ENCODE results near the gene FRMD1.
"Not testable (repeated sequence)": the region's sequence is repeated elsewhere in the genome, so short reads cannot be mapped to it uniquely, and the experiment has no call there.

The FRMD1 gene

DNA sequence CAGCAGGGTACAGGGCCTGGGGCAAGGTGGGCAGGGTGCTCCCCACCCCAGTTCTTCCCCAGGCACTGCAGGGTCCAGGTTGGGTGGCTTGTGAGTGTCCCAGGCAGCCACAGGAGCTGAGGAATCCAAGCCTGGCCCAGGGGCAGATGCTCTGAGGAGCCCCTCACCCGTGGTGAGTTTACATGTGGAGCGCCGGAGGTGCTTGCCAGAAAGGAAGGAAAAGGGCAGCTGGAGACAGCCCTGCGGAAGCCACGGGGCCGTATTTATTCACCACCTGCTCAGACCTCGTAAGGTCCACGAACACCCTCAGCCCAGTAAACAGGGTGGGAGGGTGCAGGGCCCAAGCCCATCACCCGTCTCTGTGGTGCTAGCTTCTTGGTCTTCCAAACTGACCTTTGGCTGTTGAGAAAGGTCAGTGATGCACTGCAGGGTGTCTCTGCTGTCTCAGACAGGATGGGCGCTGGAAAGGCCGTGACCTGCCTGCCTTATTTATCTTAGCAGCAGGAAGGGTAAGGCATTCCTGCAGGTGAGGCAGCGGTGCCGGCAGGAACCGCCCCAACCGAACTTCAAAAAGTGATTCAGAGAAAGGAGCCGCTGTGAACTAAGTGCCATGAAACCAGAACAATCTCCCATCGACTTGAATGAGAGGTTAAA, 4.0 kb upstream of the FRMD1 start:
- Histone ChIP-seq H3K9ac (ENCODE audit: insufficient read length, low read depth) (no peak overlapping the region), H3K9me3 (ENCODE audit: insufficient read depth, low read length) (no peaks in the 10 kb centered on the region), H3K4me3 (ENCODE audit: insufficient read length, low read depth) (no peak overlapping the region), H3K4me1 (ENCODE audit: insufficient read depth, insufficient read length) (peaks cover 13% of the 10 kb centered on the region), H3K27me3 (ENCODE audit: insufficient read depth, insufficient read length) (no peaks in the 10 kb centered on the region), H3K36me3 (ENCODE audit: insufficient read depth, insufficient read length, low read length) (no peaks in the 10 kb centered on the region)
- DNase-seq (ENCODE audit: low read depth, low spot score): no peak
- TF ChIP-seq ZNF274 (IDR thresholded peaks at IDR 0.05; ENCODE audit: low read depth, low read length) (no peak), SUZ12 (IDR thresholded peaks at IDR 0.05; ENCODE audit: extremely low read depth, insufficient read depth, insufficient read length) (no peak), YY1 (IDR thresholded peaks at IDR 0.05; ENCODE audit: insufficient read depth, insufficient read length) (no peak)

DNA sequence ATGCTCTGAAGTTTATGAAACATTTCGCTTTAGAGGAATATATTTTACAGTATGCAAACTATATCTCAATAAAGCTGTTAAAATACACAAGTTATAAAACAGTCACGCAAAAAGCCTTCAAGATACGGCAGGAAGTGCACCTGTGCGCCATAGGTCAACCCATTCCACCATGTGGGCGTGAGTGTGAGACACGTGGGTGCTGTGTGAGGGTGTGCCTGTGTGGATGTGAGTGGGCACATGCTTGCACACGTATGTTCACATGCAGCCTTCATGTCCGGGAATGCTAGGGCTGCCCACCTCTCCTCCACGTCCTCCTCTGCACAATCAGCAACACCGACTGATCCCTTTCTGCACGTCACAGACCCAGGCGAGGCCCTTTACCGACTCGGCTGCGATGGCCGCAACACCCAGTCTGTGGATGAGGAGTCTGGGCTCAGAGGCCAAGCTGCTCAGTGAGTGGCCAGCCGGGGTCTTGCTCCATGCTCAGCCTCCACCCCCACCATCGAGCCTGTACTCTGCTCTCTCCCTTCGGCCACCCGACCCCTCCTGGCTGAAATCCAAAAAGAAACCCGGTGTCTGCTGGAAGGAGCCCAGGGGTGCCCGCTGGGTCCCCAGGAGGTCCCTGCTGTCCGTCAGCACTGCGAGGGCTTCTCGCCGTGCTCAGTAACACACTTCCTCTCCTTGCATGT, 3.0 kb upstream of the FRMD1 start:
- TF ChIP-seq SUZ12 (IDR thresholded peaks at IDR 0.05; ENCODE audit: extremely low read depth, insufficient read depth, insufficient read length) (no peak), YY1 (IDR thresholded peaks at IDR 0.05; ENCODE audit: insufficient read depth, insufficient read length) (no peak), ZNF274 (IDR thresholded peaks at IDR 0.05; ENCODE audit: low read depth, low read length) (no peak)
- H3K9ac ChIP-seq (ENCODE audit: insufficient read length, low read depth): no peak overlapping the region

DNA sequence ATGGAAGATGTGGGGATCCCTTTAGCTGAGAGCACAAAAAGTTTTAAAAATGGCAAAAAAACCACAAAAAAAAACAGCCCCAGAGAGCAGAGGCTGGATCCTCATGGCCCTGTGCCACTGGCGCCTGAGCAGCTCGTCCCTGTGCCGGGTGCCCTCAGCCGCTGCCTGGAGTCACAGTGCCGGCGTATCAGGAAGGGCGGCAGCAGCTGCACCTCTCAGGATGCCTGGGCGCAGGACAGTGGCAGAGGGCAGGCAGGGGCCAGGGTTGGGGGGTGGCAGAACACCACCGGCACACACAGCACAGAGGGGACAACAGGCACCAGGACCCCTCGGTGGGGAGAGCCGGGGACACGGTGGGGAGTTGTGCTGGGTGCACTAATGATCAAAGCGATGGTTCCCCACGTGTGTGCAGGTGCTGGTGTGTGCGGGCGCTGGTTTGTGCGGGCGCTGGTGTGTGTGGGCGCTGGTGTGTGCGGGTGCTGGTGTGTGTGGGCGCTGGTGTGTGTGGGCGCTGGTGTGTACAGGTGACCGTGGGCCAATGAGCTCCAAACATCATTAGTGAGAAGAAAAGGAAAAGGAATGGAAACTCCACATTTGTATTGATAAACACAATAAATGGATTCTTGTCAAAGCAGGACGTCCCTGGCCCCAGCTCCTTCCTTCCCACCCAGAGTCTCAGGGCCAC, 1.5 kb upstream of the FRMD1 start:
- TF ChIP-seq ZNF274 (IDR thresholded peaks at IDR 0.05; ENCODE audit: low read depth, low read length) (no peak), SUZ12 (IDR thresholded peaks at IDR 0.05; ENCODE audit: extremely low read depth, insufficient read depth, insufficient read length) (no peak), YY1 (IDR thresholded peaks at IDR 0.05; ENCODE audit: insufficient read depth, insufficient read length) (no peak)
- DNase-seq (ENCODE audit: low read depth, low spot score): no peak
- Histone ChIP-seq H3K9me3 (ENCODE audit: insufficient read depth, low read length) (no peaks in the 10 kb centered on the region), H3K36me3 (ENCODE audit: insufficient read depth, insufficient read length, low read length) (no peaks in the 10 kb centered on the region), H3K27me3 (ENCODE audit: insufficient read depth, insufficient read length) (no peaks in the 10 kb centered on the region), H3K4me3 (ENCODE audit: insufficient read length, low read depth) (no peak overlapping the region), H3K9ac (ENCODE audit: insufficient read length, low read depth) (no peak overlapping the region), H3K4me1 (ENCODE audit: insufficient read depth, insufficient read length) (peaks cover 7% of the 10 kb centered on the region)

More for the DNA sequence above, 3.0 kb upstream of the FRMD1 start:
- Histone ChIP-seq H3K27me3 (ENCODE audit: insufficient read depth, insufficient read length) (no peaks in the 10 kb centered on the region), H3K4me3 (ENCODE audit: insufficient read length, low read depth) (no peak overlapping the region), H3K4me1 (ENCODE audit: insufficient read depth, insufficient read length) (peaks cover 9% of the 10 kb centered on the region), H3K9me3 (ENCODE audit: insufficient read depth, low read length) (no peaks in the 10 kb centered on the region), H3K36me3 (ENCODE audit: insufficient read depth, insufficient read length, low read length) (no peaks in the 10 kb centered on the region)
- DNase-seq (ENCODE audit: low read depth, low spot score): no peak

DNA sequence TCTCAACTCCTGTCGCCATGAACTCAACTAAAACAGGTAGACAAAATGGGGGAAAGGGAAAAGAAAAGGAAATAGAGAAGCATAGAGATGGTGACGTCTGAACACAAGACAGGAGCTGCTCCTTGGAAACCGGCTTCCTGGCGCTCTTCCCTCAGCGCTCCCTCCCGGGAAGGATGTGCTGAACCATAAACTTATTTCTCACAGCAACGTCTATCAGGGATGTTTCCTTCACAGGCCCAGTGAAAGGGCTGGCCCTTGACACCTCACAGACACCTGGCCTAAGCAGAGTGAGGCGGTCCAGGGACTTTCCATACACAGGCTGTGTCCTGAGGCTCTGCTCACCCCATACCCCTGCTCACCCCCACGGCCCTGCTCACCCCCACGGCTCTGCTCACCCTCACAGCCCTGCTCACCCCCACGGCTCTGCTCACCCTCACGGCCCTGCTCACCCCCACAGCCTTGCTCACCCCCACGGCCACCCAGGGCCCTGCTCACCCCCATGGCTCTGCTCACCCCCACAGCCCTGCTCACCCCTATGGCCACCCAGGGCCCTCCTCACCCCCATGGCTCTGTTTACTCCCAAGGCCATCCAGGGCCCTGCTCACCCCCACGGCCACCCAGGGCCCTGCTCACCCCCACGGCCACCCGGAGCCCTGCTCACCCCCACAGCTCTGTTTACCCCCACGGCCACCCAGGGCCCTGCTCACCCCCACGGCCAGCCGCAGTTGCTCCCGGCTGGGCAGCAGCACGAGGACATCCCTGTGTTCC, 653 bp downstream of the FRMD1 start:
- no peak for TF ChIP-seq YY1 (IDR thresholded peaks at IDR 0.05; ENCODE audit: insufficient read depth, insufficient read length)
- TF ChIP-seq ZNF274 (IDR thresholded peaks at IDR 0.05; ENCODE audit: low read depth, low read length): no peak
- no peak for TF ChIP-seq SUZ12 (IDR thresholded peaks at IDR 0.05; ENCODE audit: extremely low read depth, insufficient read depth, insufficient read length)
- H3K36me3 ChIP-seq (ENCODE audit: insufficient read depth, insufficient read length, low read length): no peaks in the 10 kb centered on the region
- no peak overlapping the region for H3K4me3 ChIP-seq (ENCODE audit: insufficient read length, low read depth)
- no peak for DNase-seq (ENCODE audit: low read depth, low spot score)
- H3K4me1 ChIP-seq (ENCODE audit: insufficient read depth, insufficient read length): peaks cover 2% of the 10 kb centered on the region
- H3K9ac ChIP-seq (ENCODE audit: insufficient read length, low read depth): no peak overlapping the region
- no peaks in the 10 kb centered on the region for H3K27me3 ChIP-seq (ENCODE audit: insufficient read depth, insufficient read length)
- H3K9me3 ChIP-seq (ENCODE audit: insufficient read depth, low read length): no peaks in the 10 kb centered on the region

DNA sequence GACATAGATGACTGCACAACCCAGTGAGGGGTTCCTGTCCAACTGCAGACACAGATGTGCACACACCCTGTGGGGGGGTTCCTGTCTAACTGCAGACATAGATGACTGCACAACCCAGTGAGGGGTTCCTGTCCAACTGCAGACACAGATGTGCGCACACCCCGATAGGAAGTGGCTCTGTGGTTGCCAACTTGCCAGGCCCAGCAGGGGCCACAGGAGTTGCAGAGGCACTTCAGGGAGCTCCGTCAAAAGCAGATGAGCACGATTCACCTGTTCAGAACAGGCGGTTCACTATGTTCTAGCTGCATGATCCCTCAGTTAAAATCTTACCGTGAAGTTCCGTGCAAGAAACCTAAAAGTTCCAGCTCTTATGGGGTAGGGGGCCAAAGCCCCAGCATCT, 1.6 kb downstream of the FRMD1 start:
- not testable (repeated sequence) for H3K36me3 ChIP-seq (ENCODE audit: insufficient read depth, insufficient read length, low read length); DNase-seq (ENCODE audit: low read depth, low spot score); H3K4me1 ChIP-seq (ENCODE audit: insufficient read depth, insufficient read length); H3K4me3 ChIP-seq (ENCODE audit: insufficient read length, low read depth); H3K9me3 ChIP-seq (ENCODE audit: insufficient read depth, low read length); H3K9ac ChIP-seq (ENCODE audit: insufficient read length, low read depth); H3K27me3 ChIP-seq (ENCODE audit: insufficient read depth, insufficient read length)

DNA sequence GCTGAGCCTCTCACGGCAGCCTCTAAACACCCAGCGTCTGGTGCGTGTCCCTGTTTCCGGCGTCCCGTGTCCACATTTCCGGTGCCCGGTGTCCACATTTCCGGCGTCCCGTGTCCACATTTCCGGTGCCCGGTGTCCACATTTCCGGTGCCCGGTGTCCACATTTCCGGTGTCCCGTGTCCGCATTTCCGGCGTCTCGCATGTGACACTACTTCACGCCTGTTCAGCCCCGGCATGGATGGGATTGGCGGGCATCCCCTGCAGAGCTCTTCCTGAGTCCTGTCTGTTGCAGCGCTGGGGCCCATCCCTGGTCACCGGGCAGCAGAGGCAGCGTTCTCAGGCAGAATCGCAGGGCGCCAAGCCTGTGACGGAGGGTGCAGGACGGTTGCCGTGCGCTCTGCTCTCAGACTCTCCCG, 3.2 kb downstream of the FRMD1 start:
- no peak for DNase-seq (ENCODE audit: low read depth, low spot score)
- TF ChIP-seq SUZ12 (IDR thresholded peaks at IDR 0.05; ENCODE audit: extremely low read depth, insufficient read depth, insufficient read length) (no peak), YY1 (IDR thresholded peaks at IDR 0.05; ENCODE audit: insufficient read depth, insufficient read length) (no peak), ZNF274 (IDR thresholded peaks at IDR 0.05; ENCODE audit: low read depth, low read length) (no peak)
- H3K27me3 ChIP-seq (ENCODE audit: insufficient read depth, insufficient read length): no peaks in the 10 kb centered on the region
- no peak overlapping the region for H3K9ac ChIP-seq (ENCODE audit: insufficient read length, low read depth)
- H3K4me3 ChIP-seq (ENCODE audit: insufficient read length, low read depth): no peak overlapping the region
- H3K4me1 ChIP-seq (ENCODE audit: insufficient read depth, insufficient read length): peaks cover 5% of the 10 kb centered on the region
- no peaks in the 10 kb centered on the region for H3K36me3 ChIP-seq (ENCODE audit: insufficient read depth, insufficient read length, low read length)
- no peaks in the 10 kb centered on the region for H3K9me3 ChIP-seq (ENCODE audit: insufficient read depth, low read length)

DNA sequence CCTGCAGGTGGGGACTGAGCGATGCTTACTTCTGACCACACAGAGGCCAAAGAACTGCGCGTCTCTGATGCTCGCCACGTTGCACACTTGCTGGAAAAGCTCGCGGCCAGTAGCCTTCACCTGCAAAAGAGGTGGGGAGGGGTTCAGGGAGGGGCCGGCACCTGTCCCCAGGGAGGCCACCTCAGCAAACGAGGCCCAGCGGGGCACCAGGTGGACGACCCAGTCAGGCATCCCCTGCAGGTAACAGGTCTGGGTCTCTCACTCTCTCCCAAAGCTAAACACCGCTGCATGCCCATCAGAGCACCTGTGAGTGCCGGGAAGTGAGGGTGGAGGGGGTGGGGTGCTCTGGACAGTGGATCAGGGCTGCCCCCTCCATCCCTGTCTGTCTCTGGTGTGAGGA, 3.8 kb downstream of the FRMD1 start:
- Histone ChIP-seq H3K27me3 (ENCODE audit: insufficient read depth, insufficient read length) (no peaks in the 10 kb centered on the region), H3K4me3 (ENCODE audit: insufficient read length, low read depth) (no peak overlapping the region), H3K9ac (ENCODE audit: insufficient read length, low read depth) (no peak overlapping the region), H3K36me3 (ENCODE audit: insufficient read depth, insufficient read length, low read length) (no peaks in the 10 kb centered on the region), H3K4me1 (ENCODE audit: insufficient read depth, insufficient read length) (peaks cover 5% of the 10 kb centered on the region), H3K9me3 (ENCODE audit: insufficient read depth, low read length) (no peaks in the 10 kb centered on the region)
- DNase-seq (ENCODE audit: low read depth, low spot score): no peak
- TF ChIP-seq SUZ12 (IDR thresholded peaks at IDR 0.05; ENCODE audit: extremely low read depth, insufficient read depth, insufficient read length): no peak
- no peak for TF ChIP-seq ZNF274 (IDR thresholded peaks at IDR 0.05; ENCODE audit: low read depth, low read length)
- TF ChIP-seq YY1 (IDR thresholded peaks at IDR 0.05; ENCODE audit: insufficient read depth, insufficient read length): no peak

All from NT2/D1 (cell line).